Lung (tissue), 12 donors: ENCODE measurements around the gene NPB. TPM values are rescaled to one million over a fixed set of nuclear protein-coding genes. Genes with fewer than 3 reads are reported as not detected.

Source experiments
- ATAC-seq: fragments of 200-7000 bp; cut with Tn5 transposase; one replicate; pipeline ENCODE4 v1.9.1; 2020; ENCODE audit warnings: moderate number of reproducible peaks; ENCODE audit not compliant: insufficient read depth, low FRiP score
- DNase-seq, 3 donors: peaks; one replicate each; pipeline ENCODE4 v3.0.0-alpha.2; 2013 to 2017
- H3K27ac ChIP-seq, 2 donors: one replicate each; pipeline ENCODE4 v1.5.1; 2013; ENCODE audit warnings: mild to moderate bottlenecking in 2 of 2, moderate library complexity in 2 of 2, control low read depth in 1 of 2, inconsistent platforms in 1 of 2, low read depth in 1 of 2, low read length in 1 of 2
- H3K27me3 ChIP-seq, 3 donors: one replicate each; pipeline ENCODE4 v1.5.1; 2013; ENCODE audit warnings: low read length in 2 of 3; ENCODE audit not compliant: control insufficient read depth in 3 of 3, insufficient read depth in 3 of 3
- H3K36me3 ChIP-seq, 4 donors: one replicate each; pipeline ENCODE4 v1.5.1; 2013; ENCODE audit warnings: low read length in 4 of 4, mild to moderate bottlenecking in 1 of 4, moderate library complexity in 1 of 4; ENCODE audit not compliant: control insufficient read depth in 4 of 4, insufficient read depth in 4 of 4
- H3K4me1 ChIP-seq, 5 donors: one replicate each; pipeline ENCODE4 v1.5.1; 2013; ENCODE audit warnings: low read length in 5 of 5, mild to moderate bottlenecking in 2 of 5, moderate library complexity in 1 of 5; ENCODE audit not compliant: control insufficient read depth in 5 of 5, insufficient read depth in 5 of 5
- H3K4me3 ChIP-seq: one replicate; pipeline ENCODE4 v1.5.1; 2013; ENCODE audit warnings: mild to moderate bottlenecking, control low read depth, moderate library complexity
- H3K9ac ChIP-seq, 2 donors: one replicate each; pipeline ENCODE4 v1.5.1; 2013; ENCODE audit warnings: low read length in 2 of 2, control low read depth in 1 of 2; ENCODE audit not compliant: insufficient read depth in 1 of 2
- H3K9me3 ChIP-seq, 4 donors: one replicate each; pipeline ENCODE4 v1.5.1; 2013; ENCODE audit warnings: low read length in 3 of 4, mild to moderate bottlenecking in 1 of 4, moderate library complexity in 1 of 4; ENCODE audit not compliant: control insufficient read depth in 4 of 4, insufficient read depth in 3 of 4
- CTCF ChIP-seq: IDR thresholded peaks from 2 replicates; pipeline ENCODE4 v1.5.1; 2012; ENCODE audit warnings: mild to moderate bottlenecking; ENCODE audit errors: control extremely low read depth, extremely low read depth
- WGBS, 2 donors: extraction: QIAGEN DNeasy Blood & Tissue Kit; methylation state at CpG; one replicate each; pipeline ENCODE4 v1.1.7; 2013; 5-methylcytosine and 5-hydroxymethylcytosine counted together
- polyA plus RNA-seq, 2 donors: library from polyadenylated mRNA; stranded (reverse); fragments of 200-250 nt; gene quantifications; one replicate each; pipeline ENCODE4 v1.2.1, GENCODE V29; 2013
- total RNA-seq, 2 donors: library from RNA; depleted of rRNA in 1 of 2; stranded (reverse); fragments of >200 nt in 1 of 2; gene quantifications; one replicate each; pipeline ENCODE4 v1.2.1, GENCODE V29; 2014 to 2021
- donor health status: control.
- donor health status: control.
- donor health status: Bipolar disorder and iron deficiency.
- donor health status: healthy.
- donor health status: DM: yes; HTN: yes; CAD: no.

The NPB gene
- total and polyA plus RNA-seq, 4 donors, result 0.41 to 0.55 (median 0.46) TPM

GRCh38 chr17:81907219-81908145, 5.4 kb downstream of the NPB start:
- peaks cover 0 to 50% (median 1%) of the 10 kb centered on the region in 4 donors for H3K36me3 ChIP-seq

GRCh38 chr17:81908793-81909192, 6.8 kb downstream of the NPB start:
- 95% methylated on average over 11 of the region's 11 CpGs for WGBS, 2 donors
- no peak overlapping the region for H3K4me3 ChIP-seq
- peaks cover 3 to 60% (median 7%) of the 10 kb centered on the region in 4 donors for H3K36me3 ChIP-seq
- H3K27me3 ChIP-seq, result no peaks in the 10 kb centered on the region
- no peaks in the 10 kb centered on the region for H3K9me3 ChIP-seq
- ATAC-seq, result no peak
- H3K9ac ChIP-seq, result no peak overlapping the region
- H3K27ac ChIP-seq, result no peak overlapping the region
- TF ChIP-seq CTCF, result no peak
- DNase-seq, result no peak
- peaks cover 0 to 9% (median 5%) of the 10 kb centered on the region in 5 donors for H3K4me1 ChIP-seq

More at GRCh38 chr17:81907219-81908145, 5.4 kb downstream of the NPB start:
- H3K9ac ChIP-seq, result no peak overlapping the region
- H3K4me3 ChIP-seq, result no peak overlapping the region
- ATAC-seq (no peak), DNase-seq (no peak)
- no peak overlapping the region for H3K27ac ChIP-seq
- H3K4me1 ChIP-seq, result peaks cover 0 to 14% (median 5%) of the 10 kb centered on the region in 5 donors
- WGBS, 2 donors, result 93 to 97% methylated on average over 21 to 26 of the region's 26 CpGs
- no peaks in the 10 kb centered on the region for H3K9me3 ChIP-seq
- no peaks in the 10 kb centered on the region for H3K27me3 ChIP-seq
- no peak for TF ChIP-seq CTCF

DNA sequence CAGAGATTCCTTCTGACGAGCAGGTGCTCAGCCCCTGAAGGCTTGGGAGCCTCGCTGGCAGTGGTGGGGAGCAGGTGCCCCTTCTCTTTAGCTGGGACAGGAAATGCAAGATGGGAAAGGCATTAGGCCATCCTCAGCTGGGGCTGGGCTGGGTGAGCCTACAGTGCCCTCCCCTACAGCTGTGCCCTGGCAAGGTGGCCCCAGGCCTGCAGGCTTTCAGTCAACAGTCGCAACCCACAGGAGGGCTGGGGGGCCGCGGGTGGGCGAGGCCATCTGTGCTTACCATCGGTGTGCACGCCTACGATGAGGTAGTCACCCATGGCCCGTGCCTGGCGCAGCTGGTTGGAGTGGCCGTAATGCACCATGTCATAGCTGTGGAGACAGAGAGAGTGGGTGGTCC, 7.2 kb downstream of the NPB start:
- ATAC-seq (no peak), DNase-seq (no peak)
- no peaks in the 10 kb centered on the region for H3K27me3 ChIP-seq
- H3K9ac ChIP-seq, result no peak overlapping the region
- H3K4me1 ChIP-seq, result peaks cover 0 to 9% (median 5%) of the 10 kb centered on the region in 5 donors
- no peak overlapping the region for H3K4me3 ChIP-seq
- TF ChIP-seq CTCF, result no peak
- no peaks in the 10 kb centered on the region for H3K9me3 ChIP-seq
- H3K36me3 ChIP-seq, result peaks cover 5 to 60% (median 12%) of the 10 kb centered on the region in 4 donors
- no peak overlapping the region for H3K27ac ChIP-seq
- 82 to 96% methylated on average over 12 of the region's 12 CpGs for WGBS, 2 donors
